GM21360 (cell line): ENCODE results near the gene TCF4.

Source experiments
- ATAC-seq: cut with Tn5 transposase; IDR thresholded peaks from one replicate; pipeline ENCODE4 v1.9.1; 2021; ENCODE audit warnings: mild to moderate bottlenecking, moderate library complexity; ENCODE audit not compliant: unreplicated experiment

The TCF4 gene

GRCh38 chr18:55275039-55275901 lies 312.7 kb downstream of the TCF4 start:
- ATAC-seq = no peak

DNA sequence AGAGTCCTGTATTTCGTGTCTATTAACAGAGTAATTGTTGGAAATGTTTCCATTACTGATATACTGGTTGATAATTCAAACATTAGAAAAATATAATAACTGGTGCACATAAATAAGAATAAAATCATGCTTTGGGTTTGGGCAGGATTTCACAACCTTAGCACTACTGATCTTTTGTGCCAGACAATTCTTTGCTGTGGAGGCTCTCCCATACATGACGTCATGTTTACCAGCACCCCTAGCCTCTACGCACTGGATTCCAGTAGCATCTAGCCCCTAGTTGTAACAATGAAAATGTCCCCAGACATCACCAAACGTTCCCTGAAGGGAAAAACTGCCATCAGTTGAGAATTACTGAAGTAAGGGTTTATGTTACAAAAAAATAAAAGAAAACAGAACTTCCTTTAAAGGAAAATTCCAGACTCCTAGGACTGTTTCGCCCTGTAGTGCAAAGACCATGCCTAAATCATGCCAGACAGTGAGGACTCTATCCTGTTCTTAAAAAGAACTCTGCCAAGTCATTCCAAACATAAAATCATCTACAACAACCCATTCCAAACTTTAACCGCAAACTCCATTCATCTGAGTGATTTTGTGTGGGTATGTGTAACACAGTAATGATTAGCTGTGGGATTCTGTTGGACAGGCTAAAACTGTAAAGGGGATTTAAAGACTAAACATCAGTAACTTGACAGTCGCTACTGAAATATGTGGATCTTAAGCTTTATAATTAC lies 315.3 kb downstream of the TCF4 start:
- no peak for ATAC-seq

GRCh38 chr18:55269622-55270021 lies 318.4 kb downstream of the TCF4 start:
- no peak for ATAC-seq

GRCh38 chr18:55268628-55269275 lies 319.2 kb downstream of the TCF4 start:
- ATAC-seq = peak; percentile 61

- ATAC-seq = peak; percentile 59
Observed at GRCh38 chr18:55268151-55268601, 319.8 kb downstream of the TCF4 start.

DNA sequence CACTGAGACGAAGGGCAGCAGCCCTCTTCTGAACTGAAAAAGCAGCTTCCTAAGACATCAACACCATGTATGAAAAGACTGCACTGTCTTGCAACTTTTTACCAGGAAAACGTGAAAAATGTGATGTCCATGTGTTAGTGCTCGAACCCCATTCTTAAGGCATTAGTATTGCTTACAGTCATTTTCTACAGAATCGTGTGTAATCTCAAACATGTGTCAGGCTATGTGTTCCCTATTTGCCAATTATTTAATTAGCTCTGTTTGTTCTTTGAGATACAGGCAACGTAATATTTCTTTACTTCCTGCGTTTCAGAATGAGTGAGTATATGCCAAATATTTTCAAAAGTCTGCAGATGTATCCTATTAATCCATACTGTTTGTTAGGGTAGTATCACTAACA lies 321.0 kb downstream of the TCF4 start:
- no peak for ATAC-seq

DNA sequence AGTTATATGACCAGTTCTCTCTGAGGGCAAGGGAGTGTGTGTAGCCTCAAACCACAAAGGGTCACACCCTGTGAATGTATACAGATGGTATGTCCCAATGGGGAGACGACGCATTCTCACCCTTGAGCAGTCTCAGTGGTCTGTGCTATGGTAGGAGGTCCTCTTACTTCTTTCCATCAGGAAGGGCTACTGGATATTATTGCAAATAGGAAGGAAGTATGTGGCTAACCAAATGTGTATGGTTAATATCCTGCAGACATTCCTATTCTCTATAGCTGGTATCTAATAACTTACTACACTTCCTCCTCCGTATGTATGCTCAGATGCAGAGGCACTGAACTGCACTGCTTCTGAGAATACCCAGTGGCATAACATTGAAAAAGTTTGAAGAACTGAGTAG lies 322.0 kb downstream of the TCF4 start:
- ATAC-seq = no peak

- ATAC-seq = no peak
Observed at GRCh38 chr18:55265130-55265675, 322.8 kb downstream of the TCF4 start.

GRCh38 chr18:55264108-55264507 lies 323.9 kb downstream of the TCF4 start:
- ATAC-seq = no peak

- ATAC-seq = no peak
Observed at GRCh38 chr18:55262021-55262560, 325.9 kb downstream of the TCF4 start.

- ATAC-seq = no peak
Observed at GRCh38 chr18:55261253-55261652, 326.7 kb downstream of the TCF4 start.

DNA sequence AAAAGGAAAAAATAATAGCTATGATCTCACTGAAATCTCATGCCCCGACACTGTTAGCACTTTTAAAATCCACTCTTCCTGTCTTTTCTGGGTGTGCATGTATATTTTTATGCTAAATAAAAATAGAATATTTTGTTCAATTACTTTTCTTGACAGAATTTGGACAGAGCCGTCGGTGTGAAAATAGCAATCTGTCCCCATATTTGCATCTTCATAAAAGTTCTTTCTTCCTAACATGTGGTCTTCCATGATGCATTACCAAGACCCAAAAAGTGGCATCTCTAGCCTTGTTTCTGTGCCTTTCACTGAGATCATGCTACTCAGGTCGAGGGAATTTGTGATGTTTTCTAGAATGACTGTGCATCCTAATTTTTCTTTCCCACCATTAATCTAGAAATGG lies 329.9 kb downstream of the TCF4 start:
- ATAC-seq = no peak

- no peak for ATAC-seq
Observed at GRCh38 chr18:55256929-55257289, 331.1 kb downstream of the TCF4 start.

- no peak for ATAC-seq
Observed at GRCh38 chr18:55256226-55256928, 331.6 kb downstream of the TCF4 start.

GRCh38 chr18:55253814-55254213 lies 334.2 kb downstream of the TCF4 start:
- ATAC-seq = no peak

GRCh38 chr18:55252901-55253300 lies 335.1 kb downstream of the TCF4 start:
- ATAC-seq = peak; percentile 32

DNA sequence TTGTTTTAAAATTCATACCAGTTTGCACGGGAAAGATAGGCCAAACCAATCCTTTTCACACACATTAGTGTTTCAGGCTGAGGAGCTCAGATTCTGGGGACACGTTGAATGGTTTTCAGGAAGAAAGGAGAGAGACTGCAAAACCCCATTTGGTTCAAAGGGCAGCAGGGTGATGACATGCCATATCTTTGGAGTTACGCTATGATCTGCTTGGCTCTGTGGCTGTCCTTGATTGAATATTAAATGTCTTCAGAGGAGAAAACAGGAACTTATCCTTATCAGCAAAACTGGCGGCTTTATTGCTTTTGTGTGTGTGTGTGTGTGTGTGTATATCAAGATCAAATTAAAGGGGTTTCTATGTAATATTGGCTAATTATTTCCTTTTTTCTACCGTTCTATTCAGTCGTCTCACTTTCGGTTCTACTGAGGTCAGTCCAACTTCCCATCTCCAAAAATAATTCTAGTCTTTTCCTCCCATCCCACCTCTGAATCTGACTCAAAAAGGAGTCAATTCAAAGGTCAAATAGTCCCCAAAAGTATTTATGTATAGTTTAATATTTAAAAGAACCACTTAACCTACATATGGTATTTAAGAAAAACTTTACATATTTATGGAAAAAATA lies 335.8 kb downstream of the TCF4 start:
- ATAC-seq = no peak

DNA sequence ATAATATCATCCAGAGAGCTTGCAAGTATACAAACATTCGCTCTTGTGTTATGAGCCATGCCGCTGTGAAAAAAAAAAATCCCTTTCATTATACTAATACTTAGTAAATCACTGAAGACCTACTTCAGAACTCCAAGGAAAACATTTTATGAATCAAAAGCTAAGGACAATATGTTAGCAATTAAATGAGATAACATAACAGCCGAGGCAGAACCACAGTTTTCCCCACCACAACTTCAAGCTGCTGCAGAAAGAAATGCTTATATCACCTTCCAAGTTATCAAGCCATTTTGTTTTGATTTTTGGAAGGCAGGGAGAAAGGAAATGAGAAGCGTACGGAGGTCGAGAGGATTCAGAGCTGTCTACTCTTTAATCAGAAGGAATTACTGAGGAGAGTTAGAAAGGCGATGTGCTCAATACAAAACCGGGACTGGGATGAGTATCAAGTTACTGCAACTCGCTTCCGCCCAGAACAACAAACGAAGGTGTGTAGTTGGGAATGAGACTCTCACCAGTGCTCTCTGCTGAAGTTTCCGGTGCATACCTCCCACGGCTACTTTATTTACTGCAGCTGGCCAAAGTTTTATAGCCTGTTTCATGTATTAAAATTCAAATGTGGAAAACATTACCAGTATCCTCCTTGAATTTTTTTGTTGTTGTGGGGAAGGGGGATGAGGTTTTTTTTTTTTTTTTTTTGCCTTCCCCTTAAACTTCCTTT lies 336.6 kb downstream of the TCF4 start:
- no peak for ATAC-seq

- ATAC-seq = peak; percentile 45
Observed at GRCh38 chr18:55250768-55251173, 337.2 kb downstream of the TCF4 start.
